Thyroid gland (tissue), 4 donors: ENCODE measurements around the gene NACA2.

Experiments
- POLR2A ChIP-seq, 2 donors: fragments of 450-650 bp; IDR thresholded peaks; one replicate each; pipeline ENCODE4 v1.6.1; 2017; ENCODE audit warnings: antibody characterized with exemption in 2 of 2, mild to moderate bottlenecking in 2 of 2, moderate library complexity in 1 of 2
- TF ChIP-seq, protein P1 (sequence below), 6 experiments: fragments of 200-600 bp in 3 of 6; fragments of 450-650 bp in 3 of 6; sonication (generic) in 3 of 6; IDR thresholded peaks; one replicate each; pipeline ENCODE4 v1.5.1; 2016 to 2019; ENCODE audit warnings: antibody characterized with exemption in 6 of 6, mild to moderate bottlenecking in 2 of 6, inconsistent platforms in 1 of 6, moderate library complexity in 1 of 6

DNA sequence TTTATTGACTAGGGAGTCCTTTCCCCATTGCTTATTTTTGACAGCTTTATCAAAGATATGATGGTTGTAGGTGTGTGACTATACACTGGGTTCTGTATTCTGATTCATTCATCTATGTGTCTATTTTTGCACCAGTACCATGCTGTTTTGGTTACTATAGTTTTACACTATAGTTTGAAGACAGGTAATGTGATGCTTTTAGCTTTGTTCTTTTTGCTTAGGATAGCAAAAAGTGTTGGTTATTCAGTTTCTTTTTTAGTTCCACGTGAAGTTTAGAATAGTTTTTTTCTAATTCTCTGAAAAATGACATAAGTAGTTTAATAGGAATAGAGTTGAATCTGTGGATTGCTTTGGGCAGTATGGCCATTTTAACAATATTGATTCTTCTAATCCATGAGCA is 50.1 kb downstream of the NACA2 start:
- TF ChIP-seq, protein P1, sequence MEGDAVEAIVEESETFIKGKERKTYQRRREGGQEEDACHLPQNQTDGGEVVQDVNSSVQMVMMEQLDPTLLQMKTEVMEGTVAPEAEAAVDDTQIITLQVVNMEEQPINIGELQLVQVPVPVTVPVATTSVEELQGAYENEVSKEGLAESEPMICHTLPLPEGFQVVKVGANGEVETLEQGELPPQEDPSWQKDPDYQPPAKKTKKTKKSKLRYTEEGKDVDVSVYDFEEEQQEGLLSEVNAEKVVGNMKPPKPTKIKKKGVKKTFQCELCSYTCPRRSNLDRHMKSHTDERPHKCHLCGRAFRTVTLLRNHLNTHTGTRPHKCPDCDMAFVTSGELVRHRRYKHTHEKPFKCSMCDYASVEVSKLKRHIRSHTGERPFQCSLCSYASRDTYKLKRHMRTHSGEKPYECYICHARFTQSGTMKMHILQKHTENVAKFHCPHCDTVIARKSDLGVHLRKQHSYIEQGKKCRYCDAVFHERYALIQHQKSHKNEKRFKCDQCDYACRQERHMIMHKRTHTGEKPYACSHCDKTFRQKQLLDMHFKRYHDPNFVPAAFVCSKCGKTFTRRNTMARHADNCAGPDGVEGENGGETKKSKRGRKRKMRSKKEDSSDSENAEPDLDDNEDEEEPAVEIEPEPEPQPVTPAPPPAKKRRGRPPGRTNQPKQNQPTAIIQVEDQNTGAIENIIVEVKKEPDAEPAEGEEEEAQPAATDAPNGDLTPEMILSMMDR (IDR thresholded peaks at IDR 0.05) = no peak
- TF ChIP-seq POLR2A (IDR thresholded peaks at IDR 0.05) = no peak
